Peyer's patch (tissue), 4 donors: ENCODE results near the gene MOCS3. TPM values are rescaled to one million over a fixed set of nuclear protein-coding genes. Genes with fewer than 3 reads are reported as not detected.

ENCODE experiments used
- DNase-seq, 3 donors: peaks; one replicate each; pipeline ENCODE4 v3.0.0-alpha.2; 2017 to 2019
- H3K27ac ChIP-seq, 4 donors: fragments of 200-600 bp; sonication (generic); one replicate each; pipeline ENCODE4 v1.5.1; 2016 to 2019
- H3K27me3 ChIP-seq, 2 donors: fragments of 200-600 bp; sonication (generic); one replicate each; pipeline ENCODE4 v1.5.1; 2019
- H3K36me3 ChIP-seq, 3 donors: fragments of 200-600 bp; sonication (generic); one replicate each; pipeline ENCODE4 v1.5.1; 2016 to 2019
- H3K4me1 ChIP-seq, 4 donors: fragments of 200-600 bp; sonication (generic); one replicate each; pipeline ENCODE4 v1.5.1; 2016 to 2019
- H3K4me3 ChIP-seq, 4 donors: fragments of 200-600 bp; sonication (generic); 1 replicate in 3 of 4; 2 replicates in 1 of 4; pipeline ENCODE4 v1.5.1; 2016 to 2019; ENCODE audit warnings: mild to moderate bottlenecking in 1 of 4
- H3K9me3 ChIP-seq, 4 donors: fragments of 200-600 bp; sonication (generic); one replicate each; pipeline ENCODE4 v1.5.1; 2016 to 2019; ENCODE audit warnings: mild to moderate bottlenecking in 1 of 4
- CTCF ChIP-seq, 6 experiments: fragments of 450-650 bp in 4 of 6; fragments of 200-600 bp in 2 of 6; sonication (generic) in 1 of 6; IDR thresholded peaks; one replicate each; pipeline ENCODE4 v1.5.1; 2017 to 2019; ENCODE audit warnings: antibody characterized with exemption in 6 of 6, mild to moderate bottlenecking in 3 of 6, moderate library complexity in 1 of 6
- POLR2A ChIP-seq, 2 donors: fragments of 450-650 bp; IDR thresholded peaks; one replicate each; pipeline ENCODE4 v1.5.1; 2017; ENCODE audit warnings: antibody characterized with exemption in 2 of 2, mild to moderate bottlenecking in 2 of 2, moderate library complexity in 2 of 2
- total RNA-seq, 4 donors: library from RNA; depleted of rRNA; stranded (reverse); fragments of >200 nt; gene quantifications; one replicate each; pipeline ENCODE4 v1.1.0, GENCODE V29; 2016

The MOCS3 gene
- total RNA-seq, 4 donors from 2014 or later = 3.3 to 4.6 (median 3.7) TPM

- peaks cover 0 to 2% (median 0%) of the 10 kb centered on the region in 3 donors for H3K36me3 ChIP-seq
- H3K27ac ChIP-seq = no peak overlapping the region
- H3K4me1 ChIP-seq = peaks cover 0 to 20% (median 0%) of the 10 kb centered on the region in 4 donors
- DNase-seq = no peak
- H3K4me3 ChIP-seq = no peak overlapping the region
- no peaks in the 10 kb centered on the region for H3K9me3 ChIP-seq
- no peak for TF ChIP-seq POLR2A (IDR thresholded peaks at IDR 0.05)
- no peak for TF ChIP-seq CTCF (IDR thresholded peaks at IDR 0.05)
- no peaks in the 10 kb centered on the region for H3K27me3 ChIP-seq
These were observed 51.4 kb downstream of the MOCS3 start for GRCh38 chr20:51010043-51010365.

GRCh38 chr20:51010932-51011331, 52.3 kb downstream of the MOCS3 start:
- H3K4me3 ChIP-seq = no peak overlapping the region
- no peaks in the 10 kb centered on the region for H3K9me3 ChIP-seq
- no peak for DNase-seq
- H3K27ac ChIP-seq = no peak overlapping the region
- no peaks in the 10 kb centered on the region for H3K27me3 ChIP-seq
- no peak for TF ChIP-seq POLR2A (IDR thresholded peaks at IDR 0.05)
- TF ChIP-seq CTCF (IDR thresholded peaks at IDR 0.05) = no peak
- peaks cover 0 to 20% (median 0%) of the 10 kb centered on the region in 4 donors for H3K4me1 ChIP-seq
- H3K36me3 ChIP-seq = peaks cover 0 to 2% (median 0%) of the 10 kb centered on the region in 3 donors

- Histone ChIP-seq H3K27ac (no peak overlapping the region), H3K36me3 (peaks cover 0 to 2% (median 0%) of the 10 kb centered on the region in 3 donors), H3K27me3 (no peaks in the 10 kb centered on the region), H3K4me1 (peaks cover 0 to 20% (median 0%) of the 10 kb centered on the region in 4 donors), H3K9me3 (no peaks in the 10 kb centered on the region), H3K4me3 (no peak overlapping the region)
- DNase-seq = no peak
- TF ChIP-seq CTCF (IDR thresholded peaks at IDR 0.05) (no peak), POLR2A (IDR thresholded peaks at IDR 0.05) (no peak)
These were observed 52.9 kb downstream of the MOCS3 start for GRCh38 chr20:51011479-51011878.

- Histone ChIP-seq H3K36me3 (peaks cover 0 to 2% (median 0%) of the 10 kb centered on the region in 3 donors), H3K4me1 (peaks cover 0 to 20% (median 0%) of the 10 kb centered on the region in 4 donors), H3K9me3 (no peaks in the 10 kb centered on the region), H3K27ac (no peak overlapping the region), H3K4me3 (no peak overlapping the region), H3K27me3 (no peaks in the 10 kb centered on the region)
- DNase-seq = no peak
- TF ChIP-seq CTCF (IDR thresholded peaks at IDR 0.05) = no peak
- no peak for TF ChIP-seq POLR2A (IDR thresholded peaks at IDR 0.05)
These were observed 53.7 kb downstream of the MOCS3 start for GRCh38 chr20:51012357-51012756.

Other genes starting within 250 kb of the MOCS3 start
- 10 to 100 TPM in 3 of 4 donors, 1 to 10 TPM in 1; 6.6 to 27.0 (median 18.4) TPM for gene PARD6B, start 227.2 kb upstream of the MOCS3 start, total RNA-seq
- 10 to 100 TPM in 1 of 4 donors, 1 to 10 TPM in 1, under 1 TPM in 2; 0.66 to 91.6 (median 1.9) TPM for gene BCAS4, start 163.8 kb upstream of the MOCS3 start, total RNA-seq
- gene ADNP, start 27.4 kb upstream of the MOCS3 start, total RNA-seq = 10 to 100 TPM; 51.8 to 64.3 (median 58.2) TPM
- gene DPM1, start 286 bp upstream of the MOCS3 start, total RNA-seq = 10 to 100 TPM; 19.5 to 82.5 (median 24.8) TPM
- gene KCNG1, start 64.3 kb downstream of the MOCS3 start, total RNA-seq = 10 to 100 TPM in 2 of 4 donors, 1 to 10 TPM in 1, not detected in 1; 3.7 to 33.9 (median 17.7) TPM